Kidney epithelial cell (primary cell): ENCODE measurements around the gene ZNF536. TPM values are rescaled to one million over a fixed set of nuclear protein-coding genes. Genes with fewer than 3 reads are reported as not detected.
"Not testable (repeated sequence)": the region's sequence is repeated elsewhere in the genome, so short reads cannot be mapped to it uniquely, and the experiment has no call there.

Source experiments
- DNase-seq: peaks from one replicate; pipeline ENCODE4 v3.0.0-alpha.2; 2010; ENCODE audit warnings: low read depth
- H3K27me3 ChIP-seq: 2 replicates; pipeline ENCODE4 v1.6.0; 2011; ENCODE audit warnings: low read length; ENCODE audit not compliant: control insufficient read depth, insufficient read depth
- H3K36me3 ChIP-seq: 2 replicates; pipeline ENCODE4 v1.5.1; 2011; ENCODE audit warnings: low read length; ENCODE audit not compliant: control insufficient read depth, insufficient read depth
- H3K4me3 ChIP-seq: 2 replicates; pipeline ENCODE4 v1.5.1; 2011; ENCODE audit warnings: low read depth, mild to moderate bottlenecking, control low read depth, low read length
- CTCF ChIP-seq: IDR thresholded peaks from 2 replicates; pipeline ENCODE4 v1.5.1; 2011; ENCODE audit warnings: mild to moderate bottlenecking, moderate library complexity, low read length, control low read depth, inconsistent platforms; ENCODE audit not compliant: insufficient read depth, poor library complexity, severe bottlenecking
- total RNA-seq: library from RNA; depleted of rRNA; stranded (reverse); fragments of >200 nt; gene quantifications from 2 replicates; pipeline ENCODE4 v1.2.3, GENCODE V29; 2015

ZNF536 gene
- total RNA-seq, 1 donor from 2014 or later: 0.13 TPM

- no peak overlapping the region for H3K4me3 ChIP-seq
- no peaks in the 10 kb centered on the region for H3K27me3 ChIP-seq
- DNase-seq: no peak
- TF ChIP-seq CTCF: no peak
- H3K36me3 ChIP-seq: no peaks in the 10 kb centered on the region
These were observed 87.7 kb downstream of the ZNF536 start for GRCh38 chr19:30459859-30460258.

GRCh38 chr19:30464162-30464561 is 92.0 kb downstream of the ZNF536 start:
- Histone ChIP-seq H3K4me3 (no peak overlapping the region), H3K36me3 (no peaks in the 10 kb centered on the region), H3K27me3 (no peaks in the 10 kb centered on the region)
- no peak for DNase-seq
- TF ChIP-seq CTCF: no peak

- not testable (repeated sequence) for H3K36me3 ChIP-seq, H3K27me3 ChIP-seq, H3K4me3 ChIP-seq, DNase-seq
These were observed 94.4 kb downstream of the ZNF536 start for GRCh38 chr19:30466598-30466997.

- H3K4me3 ChIP-seq: no peak overlapping the region
- no peaks in the 10 kb centered on the region for H3K36me3 ChIP-seq
- TF ChIP-seq CTCF: no peak
- H3K27me3 ChIP-seq: no peaks in the 10 kb centered on the region
- DNase-seq: no peak
These were observed 95.1 kb downstream of the ZNF536 start for GRCh38 chr19:30467239-30467638.

GRCh38 chr19:30469774-30470173 is 97.6 kb downstream of the ZNF536 start:
- Histone ChIP-seq H3K27me3 (no peaks in the 10 kb centered on the region), H3K4me3 (no peak overlapping the region), H3K36me3 (no peaks in the 10 kb centered on the region)
- no peak for DNase-seq
- TF ChIP-seq CTCF: no peak

- Histone ChIP-seq H3K27me3 (no peaks in the 10 kb centered on the region), H3K36me3 (no peaks in the 10 kb centered on the region), H3K4me3 (no peak overlapping the region)
- DNase-seq: no peak
- TF ChIP-seq CTCF: no peak
These were observed 99.3 kb downstream of the ZNF536 start for GRCh38 chr19:30471441-30471840.
